Activated naive CD4-positive, alpha-beta T cell (primary cell): ENCODE measurements around the gene SPAG6.
"Not testable (repeated sequence)": the region's sequence is repeated elsewhere in the genome, so short reads cannot be mapped to it uniquely, and the experiment has no call there.

Source experiments
- DNase-seq, 4 experiments: peaks; one replicate each; lab custom pipeline; 2025; lab: John Stamatoyannopoulos, UW

Gene SPAG6

DNA sequence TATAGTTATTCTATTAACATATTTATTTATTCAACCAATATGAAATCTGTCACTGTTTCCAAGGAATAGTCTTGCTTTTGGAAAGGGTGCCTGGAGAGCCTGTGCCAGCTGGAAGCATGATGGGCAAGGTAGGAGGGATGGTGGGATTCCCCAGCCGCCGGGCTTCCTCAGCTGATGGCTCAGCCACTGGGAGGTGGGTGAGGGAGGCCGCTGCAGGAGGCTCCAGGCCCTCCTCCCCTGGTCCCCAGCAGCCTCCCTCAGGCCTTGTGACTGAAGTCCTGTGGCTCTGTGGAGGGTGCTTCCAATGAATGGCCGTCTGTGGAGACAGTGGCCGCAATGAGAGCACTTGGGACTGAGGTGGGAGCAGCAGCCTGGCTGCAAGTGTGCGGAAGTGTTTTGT lies 27.0 kb downstream of the SPAG6 start:
- no peak for DNase-seq

GRCh38 chr10:22372917-22373316 lies 27.6 kb downstream of the SPAG6 start:
- DNase-seq, result no peak

DNA sequence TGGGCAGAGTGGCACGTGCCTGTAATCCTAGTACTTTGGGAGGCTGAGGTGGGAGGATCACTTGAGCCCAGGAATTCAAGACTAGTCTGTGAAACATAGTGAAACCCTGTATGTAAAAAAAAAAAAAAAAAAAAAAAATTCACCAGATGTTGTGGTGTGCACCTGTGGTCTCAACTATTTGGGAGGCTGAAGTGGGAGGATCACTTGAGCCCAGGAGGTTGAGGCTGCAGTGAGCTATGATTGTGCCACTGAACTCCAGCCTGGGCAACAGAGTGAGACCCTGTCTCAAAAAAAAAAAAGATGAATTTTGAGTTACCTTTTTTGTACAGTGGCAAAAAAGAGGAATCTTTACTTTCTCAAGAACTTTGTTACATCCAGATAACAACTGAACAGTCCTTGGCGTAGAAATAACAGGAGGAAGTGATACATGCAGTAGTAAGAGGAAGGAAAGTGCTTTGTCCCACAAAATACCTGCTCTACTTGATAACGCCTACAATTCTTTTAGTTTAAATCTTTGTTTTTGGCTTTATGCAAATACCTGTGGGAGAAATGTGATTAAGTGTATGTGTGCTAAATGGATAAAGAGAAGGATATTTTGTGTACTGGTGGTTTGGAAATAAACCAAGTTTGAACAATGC lies 29.3 kb downstream of the SPAG6 start:
- no peak for DNase-seq

GRCh38 chr10:22379059-22379458 lies 33.8 kb downstream of the SPAG6 start:
- DNase-seq, result no peak

DNA sequence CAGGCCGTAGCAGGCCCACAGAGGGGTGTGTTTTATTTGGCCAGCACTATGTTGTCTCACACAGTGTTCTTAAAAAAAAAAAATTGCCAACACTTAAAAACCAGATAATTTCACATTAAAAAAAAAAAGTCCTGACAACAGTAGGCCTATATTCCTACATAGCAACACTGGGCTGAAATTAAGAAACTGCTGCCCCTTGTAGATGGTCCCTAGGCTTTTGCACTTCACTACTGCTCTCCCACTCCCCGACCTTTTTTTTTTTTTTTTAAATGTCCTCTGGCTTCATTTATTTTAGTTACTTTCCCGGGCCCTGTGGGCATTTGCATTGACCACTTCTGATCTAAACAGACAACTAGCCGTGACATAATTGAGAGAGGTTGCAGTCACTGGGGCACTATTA lies 36.0 kb downstream of the SPAG6 start:
- DNase-seq, result no peak

- DNase-seq, result no peak
Measured at GRCh38 chr10:22386503-22386902, 41.2 kb downstream of the SPAG6 start.

DNA sequence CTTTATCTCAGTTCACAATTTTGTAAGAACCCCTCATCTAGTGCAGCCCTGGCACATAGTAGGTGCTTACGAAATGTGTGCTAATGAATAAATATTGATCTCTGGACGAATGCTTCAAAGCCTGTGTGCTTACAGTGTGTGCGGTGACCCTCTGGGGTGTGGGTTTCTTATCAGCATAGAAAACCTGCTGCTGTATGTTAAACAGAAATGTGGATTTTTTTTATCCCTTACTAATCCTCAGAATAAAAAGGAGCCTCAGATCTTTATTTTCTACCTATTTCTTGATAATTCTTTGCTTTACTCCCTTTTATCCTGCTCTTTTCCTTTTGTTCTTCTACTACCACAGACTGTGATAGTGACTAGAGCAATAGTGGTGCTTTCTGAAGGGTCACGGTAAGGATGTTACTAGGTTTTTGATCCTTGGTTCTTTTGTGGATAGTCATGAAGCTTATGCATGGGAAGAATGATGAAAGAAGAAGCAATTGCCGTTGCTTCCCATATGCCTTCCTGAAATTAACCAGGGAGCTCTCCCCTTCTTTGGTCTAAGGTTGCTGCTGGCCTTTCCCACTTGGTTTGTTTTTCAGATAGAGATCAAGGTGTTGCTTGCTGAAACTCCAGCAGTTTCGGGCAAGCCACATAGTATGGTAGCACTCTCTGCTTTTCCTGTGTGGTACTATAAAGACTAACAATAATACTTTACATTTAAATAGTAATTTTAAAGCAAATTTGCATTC lies 44.7 kb downstream of the SPAG6 start:
- DNase-seq, result no peak

DNA sequence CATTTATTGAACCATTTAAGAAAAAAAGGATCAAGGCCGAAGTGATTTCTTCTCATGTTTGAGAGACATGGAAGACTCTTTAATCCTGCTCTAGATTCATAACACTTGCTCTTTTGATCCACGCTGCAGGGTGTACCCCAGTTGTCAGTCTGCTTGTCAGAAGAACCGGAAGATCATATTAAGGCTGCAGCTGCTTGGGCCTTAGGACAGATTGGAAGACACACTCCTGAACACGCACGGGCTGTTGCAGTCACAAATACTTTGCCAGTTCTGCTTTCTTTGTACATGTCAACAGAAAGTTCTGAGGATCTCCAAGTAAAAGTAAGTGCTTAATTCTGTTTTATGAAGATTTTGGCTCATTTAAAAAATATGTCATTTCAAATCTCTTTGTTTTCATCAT lies 46.3 kb downstream of the SPAG6 start:
- DNase-seq, result no peak

DNA sequence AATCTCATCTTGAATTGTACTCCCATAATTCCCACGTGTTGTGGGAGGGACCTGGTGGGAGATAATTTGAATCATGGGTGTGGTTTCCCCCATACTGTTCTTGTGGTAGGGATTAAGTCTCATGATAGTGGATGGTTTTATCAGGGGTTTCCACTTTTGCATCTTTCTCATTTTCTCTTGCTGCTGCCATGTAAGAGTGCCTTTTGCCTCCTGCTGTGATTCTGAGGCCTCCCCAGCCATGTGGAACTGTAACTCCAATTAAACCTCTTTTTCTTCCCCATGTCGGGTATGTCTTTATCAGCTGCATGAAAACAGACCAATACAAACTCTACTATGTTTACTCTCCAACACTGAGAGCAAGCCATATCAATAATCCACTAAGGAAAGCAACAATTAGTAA lies 50.9 kb downstream of the SPAG6 start:
- not testable (repeated sequence) for DNase-seq

DNA sequence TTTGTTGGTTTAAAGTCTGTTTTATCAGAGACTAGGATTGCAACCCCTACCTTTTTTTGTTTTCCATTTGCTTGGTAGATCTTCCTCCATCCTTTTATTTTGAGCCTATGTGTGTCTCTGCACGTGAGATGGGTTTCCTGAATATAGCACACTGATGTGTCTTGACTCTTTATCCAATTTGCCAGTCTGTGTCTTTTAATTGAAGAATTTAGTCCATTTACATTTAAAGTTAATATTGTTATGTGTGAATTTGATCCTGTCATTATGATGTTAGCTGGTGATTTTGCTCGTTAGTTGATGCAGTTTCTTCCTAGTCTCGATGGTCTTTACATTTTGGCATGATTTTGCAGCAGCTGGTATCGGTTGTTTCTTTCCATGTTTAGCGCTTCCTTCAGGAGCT lies 61.6 kb downstream of the SPAG6 start:
- DNase-seq, result not testable (repeated sequence)

DNA sequence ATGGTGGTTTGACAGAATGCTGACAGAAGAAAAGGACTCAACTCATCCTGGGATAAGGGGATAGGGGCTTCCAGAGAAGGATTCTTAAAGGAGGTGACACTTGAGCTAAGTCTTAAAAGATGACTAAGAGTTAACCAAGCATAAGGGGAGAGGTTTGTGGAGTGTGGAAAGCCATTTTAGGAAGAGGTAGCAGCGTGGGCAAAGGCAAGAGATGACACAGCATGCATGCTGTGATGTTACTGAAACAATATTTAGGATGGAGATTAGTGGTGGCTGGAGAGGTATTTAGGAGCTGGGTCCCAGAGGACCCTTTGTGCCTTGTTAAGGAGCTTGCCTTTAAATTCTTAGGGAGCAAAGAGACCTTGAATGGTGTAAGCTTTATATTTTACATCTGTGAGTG lies 65.1 kb downstream of the SPAG6 start:
- DNase-seq, result no peak

- no peak for DNase-seq
Measured at GRCh38 chr10:22410846-22411245, 65.5 kb downstream of the SPAG6 start.

DNA sequence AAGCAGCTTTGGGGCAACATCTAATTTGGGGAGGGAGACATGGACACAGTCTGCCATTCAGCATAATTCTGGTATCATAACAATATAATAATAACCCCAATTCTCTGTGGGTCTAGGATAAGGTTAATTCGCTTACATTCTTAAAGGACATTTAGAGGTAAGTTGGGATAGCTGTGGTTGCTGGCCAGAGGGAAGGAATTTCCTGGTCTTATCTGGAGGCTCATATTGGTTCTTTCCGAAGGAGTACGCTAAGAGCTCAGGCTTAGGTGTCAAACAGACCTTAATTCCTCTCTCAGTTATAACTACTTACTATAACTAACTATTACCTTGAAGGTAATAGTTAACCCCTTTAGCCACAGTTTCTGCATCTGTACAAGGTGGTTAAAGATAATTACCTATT lies 68.8 kb downstream of the SPAG6 start:
- DNase-seq, result no peak

- no peak for DNase-seq
Measured at GRCh38 chr10:22415072-22415471, 69.8 kb downstream of the SPAG6 start.

DNA sequence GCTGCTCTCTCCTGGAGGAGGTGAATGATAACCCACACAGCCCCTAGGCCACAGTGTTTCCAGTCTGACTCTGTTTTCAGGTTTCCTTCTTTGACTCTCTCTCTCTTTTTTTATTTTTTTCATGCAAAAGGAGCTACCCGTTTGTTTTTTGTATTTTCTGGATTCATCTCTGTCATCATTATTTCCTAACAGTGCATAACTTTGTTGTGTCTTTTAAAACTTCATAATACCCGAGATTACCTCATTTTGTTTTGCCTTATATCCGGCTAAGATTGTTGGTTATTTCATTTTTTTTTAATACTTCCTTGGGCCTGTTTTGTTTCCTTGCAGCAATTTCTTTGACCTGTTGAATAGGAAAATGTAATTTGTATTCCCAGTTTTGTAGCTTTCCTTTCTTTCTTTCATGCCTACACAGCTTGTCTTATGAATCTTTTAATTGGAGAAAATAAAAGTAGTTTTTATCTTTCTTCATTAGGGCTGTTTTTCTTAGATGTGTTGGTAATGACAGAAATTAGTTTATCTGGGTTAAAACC lies 72.5 kb downstream of the SPAG6 start:
- no peak for DNase-seq

GRCh38 chr10:22420787-22421517 lies 75.7 kb downstream of the SPAG6 start:
- DNase-seq, result no peak

DNA sequence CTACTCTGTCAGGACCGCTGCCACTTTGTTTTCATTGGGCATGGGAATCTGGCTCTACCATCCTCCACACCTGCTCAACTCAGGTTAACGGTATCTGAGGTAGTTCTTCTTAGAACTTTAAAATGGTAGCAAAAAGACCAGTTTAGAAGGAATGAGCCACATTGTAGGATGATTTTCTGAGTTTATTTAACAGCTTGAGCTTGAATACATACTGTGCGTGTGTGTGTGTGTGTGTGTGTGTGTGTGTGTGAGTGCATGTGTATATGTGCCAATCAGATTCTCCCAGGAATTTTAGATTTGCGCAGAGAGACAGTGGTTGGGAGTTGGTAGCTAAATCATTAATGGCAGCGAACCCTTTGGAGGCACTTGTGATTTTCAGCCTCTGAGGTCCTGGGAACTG lies 81.4 kb downstream of the SPAG6 start:
- no peak for DNase-seq

GRCh38 chr10:22427101-22427500 lies 81.8 kb downstream of the SPAG6 start:
- no peak for DNase-seq

- no peak for DNase-seq
Measured at GRCh38 chr10:22427890-22428571, 82.7 kb downstream of the SPAG6 start.

DNA sequence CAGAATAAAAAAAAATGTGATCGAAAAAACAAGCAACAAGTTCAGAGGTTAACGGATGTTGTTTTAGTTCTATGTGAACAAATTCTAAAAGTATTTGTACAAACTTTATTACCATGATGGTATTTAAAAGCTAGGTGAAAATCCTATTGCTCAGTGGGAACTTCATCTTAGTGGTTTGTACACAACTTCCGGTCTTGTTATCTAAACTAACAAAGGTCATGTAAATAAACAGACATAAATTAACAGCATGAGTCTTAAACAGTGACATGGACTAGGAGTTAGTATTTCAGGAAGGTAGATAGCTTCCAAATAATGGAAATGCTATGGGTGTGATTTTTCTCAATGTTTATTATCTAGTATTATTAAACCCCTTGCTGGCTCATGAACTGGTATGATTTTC lies 83.8 kb downstream of the SPAG6 start:
- no peak for DNase-seq

- DNase-seq, result no peak
Measured at GRCh38 chr10:22429981-22430421, 84.7 kb downstream of the SPAG6 start.

GRCh38 chr10:22433875-22434274 lies 88.6 kb downstream of the SPAG6 start:
- DNase-seq, result no peak
